ENCODE measurements around the gene WEE2.

- no peak for TF ChIP-seq POLR2A (IDR thresholded peaks at IDR 0.05)
- TF ChIP-seq, protein P1, sequence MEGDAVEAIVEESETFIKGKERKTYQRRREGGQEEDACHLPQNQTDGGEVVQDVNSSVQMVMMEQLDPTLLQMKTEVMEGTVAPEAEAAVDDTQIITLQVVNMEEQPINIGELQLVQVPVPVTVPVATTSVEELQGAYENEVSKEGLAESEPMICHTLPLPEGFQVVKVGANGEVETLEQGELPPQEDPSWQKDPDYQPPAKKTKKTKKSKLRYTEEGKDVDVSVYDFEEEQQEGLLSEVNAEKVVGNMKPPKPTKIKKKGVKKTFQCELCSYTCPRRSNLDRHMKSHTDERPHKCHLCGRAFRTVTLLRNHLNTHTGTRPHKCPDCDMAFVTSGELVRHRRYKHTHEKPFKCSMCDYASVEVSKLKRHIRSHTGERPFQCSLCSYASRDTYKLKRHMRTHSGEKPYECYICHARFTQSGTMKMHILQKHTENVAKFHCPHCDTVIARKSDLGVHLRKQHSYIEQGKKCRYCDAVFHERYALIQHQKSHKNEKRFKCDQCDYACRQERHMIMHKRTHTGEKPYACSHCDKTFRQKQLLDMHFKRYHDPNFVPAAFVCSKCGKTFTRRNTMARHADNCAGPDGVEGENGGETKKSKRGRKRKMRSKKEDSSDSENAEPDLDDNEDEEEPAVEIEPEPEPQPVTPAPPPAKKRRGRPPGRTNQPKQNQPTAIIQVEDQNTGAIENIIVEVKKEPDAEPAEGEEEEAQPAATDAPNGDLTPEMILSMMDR (IDR thresholded peaks at IDR 0.05) = no peak
Observed at GRCh38 chr7:141696348-141696747, 11.8 kb upstream of the WEE2 start.
